Epithelial cell of umbilical artery (primary cell): ENCODE measurements around the gene HS6ST3. TPM values are rescaled to one million over a fixed set of nuclear protein-coding genes. Genes with fewer than 3 reads are reported as not detected.

Experiments used
- total RNA-seq: library from RNA; depleted of rRNA; stranded (reverse); fragments of >200 nt; gene quantifications from 2 replicates; pipeline ENCODE4 v1.2.3, GENCODE V29; 2014

Gene HS6ST3
- 0.15 and 0.65 TPM in 2 replicates for total RNA-seq

DNA sequence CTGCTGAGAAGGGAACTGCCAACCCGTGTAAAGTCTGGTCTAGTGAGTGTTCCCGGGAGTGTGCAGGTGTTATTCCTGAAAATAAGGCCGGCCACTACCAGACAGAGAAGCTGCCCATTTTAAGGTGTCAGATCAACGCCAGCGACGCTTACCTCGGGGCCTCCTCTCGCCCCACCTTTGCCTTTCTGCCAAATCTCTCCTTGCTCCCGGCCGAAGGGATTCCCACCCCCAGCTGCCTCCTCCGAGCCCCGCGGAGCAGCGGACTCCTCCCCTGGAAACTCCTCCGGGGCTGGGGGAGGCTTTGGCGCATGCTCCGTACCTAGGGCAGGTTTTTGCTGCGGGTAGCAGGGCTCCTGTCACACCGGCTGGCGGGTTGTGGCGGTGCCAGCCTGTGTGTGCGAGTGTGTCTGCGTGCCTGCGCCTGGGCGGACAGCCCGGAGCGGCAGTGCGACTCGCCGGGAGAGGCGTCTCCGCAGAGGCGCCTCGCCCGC, at the start of gene HS6ST3:
HS6ST3 (plus strand) TSS at position 359 of the 491 bp plus-strand sequence.

GRCh38 chr13:96053003-96053703, 36.8 kb upstream of the HS6ST3 start, which contains the start of gene UGGT2:
Gene UGGT2 (minus strand): TSS chr13:96053401. CDS start chr13:96053312, 89 bp downstream.

Other genes starting within 250 kb of the HS6ST3 start
- 32.5 and 43.9 TPM in 2 replicates for gene UGGT2, start 36.7 kb upstream of the HS6ST3 start, total RNA-seq